ENCODE measurements around the gene MFSD1. TPM values are rescaled to one million over a fixed set of nuclear protein-coding genes. Genes with fewer than 3 reads are reported as not detected.

The MFSD1 gene
- total RNA-seq = 10 to 100 TPM; 24.6 to 66.0 (median 31.1) TPM
- polyA plus RNA-seq = 10 to 100 TPM; 52.9 to 54.6 TPM
- total RNA-seq = 21.0 reads per million, percentile 51 among the genes with 10 or more reads in this experiment

GRCh38 chr3:158801696-158802408 is at the start of gene MFSD1:
Gene MFSD1 (plus strand): TSS chr3:158802054. CDS start chr3:158802153, 99 bp downstream.
- Mint-ChIP-seq H3K4me1 (peaks cover 24 to 50% (median 43%) of the 10 kb centered on the region in 7 donors), H3K36me3 (peaks cover 0 to 16% (median 12%) of the 10 kb centered on the region in 5 donors), H3K27ac (peak within 1 kb of the TSS; percentile 58 to 98 (median 92)), H3K9me3 (no peaks in the 10 kb centered on the region), H3K4me3 (peak within 1 kb of the TSS; percentile 84 to 93 (median 90)), H3K27me3 (peaks cover 0 to 24% (median 0%) of the 10 kb centered on the region in 5 donors)
- ATAC-seq = peak; percentile 94
- Histone ChIP-seq H3K36me3 (ENCODE audit: control insufficient read depth in 2 of 3, insufficient read depth in 3 of 3, low read length in 3 of 3) (peaks cover 0 to 3% (median 0%) of the 10 kb centered on the region in 3 experiments), H3K4me1 (ENCODE audit: control insufficient read depth in 2 of 2, insufficient read depth in 2 of 2, low read length in 2 of 2) (peaks cover 9 to 11% of the 10 kb centered on the region in 2 donors), H3K4me3 (ENCODE audit: low read length) (peak within 1 kb of the TSS; percentile 88), H3K27ac (ENCODE audit: low read depth, low read length) (peak within 1 kb of the TSS; percentile 76), H3K9me3 (ENCODE audit: control insufficient read depth in 2 of 3, low read length in 3 of 3) (no peaks in the 10 kb centered on the region), H3K27me3 (ENCODE audit: control insufficient read depth in 2 of 2, insufficient read depth in 2 of 2, low read length in 2 of 2) (no peaks in the 10 kb centered on the region)
- peak; percentile 73 to 91 (median 83) for DNase-seq
- ChIA-PET POLR2A (interaction anchor here (0.5 to 1.8 kb wide), 7 partner anchors 9 to 1627 kb away, joined by 3 to 17 read pairs (median 4); partner anchors contain the start of gene GFM1), CTCF (interaction anchor here (0.8 to 2.3 kb wide), 6 partner anchors 10 to 158 kb away, joined by 3 to 19 read pairs (median 4); partner anchors contain the start of gene GFM1)
- intact Hi-C loops (cut with micrococcal nuclease) = loop anchor here (1.0 to 10.0 kb wide), 14 partner anchors 7 to 1953 kb away; partner anchors contain the start of genes IFT80 (in 2 of the 2), LXN (in 2 of the 2), SMC4 (in 2 of the 2) and CCNL1 (in 1 of the 2)

DNA sequence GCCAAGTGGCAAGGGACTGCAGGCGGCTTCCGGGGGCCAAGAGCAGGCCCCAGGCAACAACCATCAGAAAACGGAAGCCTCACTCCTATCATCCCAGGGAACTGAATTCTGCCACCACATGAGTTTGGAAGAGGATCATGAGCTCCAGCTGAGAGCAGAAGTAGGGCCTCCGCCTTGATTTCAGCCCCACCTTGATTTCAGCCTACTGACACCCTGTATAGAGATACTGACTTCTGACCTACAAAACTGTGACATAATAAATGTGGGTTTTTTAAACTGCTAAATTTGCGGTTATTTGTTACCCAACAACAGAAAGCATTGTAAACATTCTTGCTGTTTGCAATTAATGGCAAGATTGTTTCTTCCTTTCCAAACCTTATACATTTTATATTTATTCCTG is 48.0 kb upstream of the MFSD1 start:
- H3K27ac ChIP-seq (ENCODE audit: low read depth, low read length) = no peak overlapping the region
- H3K27me3 ChIP-seq (ENCODE audit: control insufficient read depth in 2 of 2, insufficient read depth in 2 of 2, low read length in 2 of 2) = no peaks in the 10 kb centered on the region
- H3K9me3 ChIP-seq (ENCODE audit: control insufficient read depth in 2 of 3, low read length in 3 of 3) = no peaks in the 10 kb centered on the region
- intact Hi-C loops (cut with micrococcal nuclease) = no loop called here
- CTCF ChIA-PET = no interaction called here
- ATAC-seq (no peak), DNase-seq (no peak)
- H3K4me1 ChIP-seq (ENCODE audit: control insufficient read depth in 2 of 2, insufficient read depth in 2 of 2, low read length in 2 of 2) = no peaks in the 10 kb centered on the region
- H3K4me1 Mint-ChIP-seq = peaks cover 0 to 2% (median 0%) of the 10 kb centered on the region in 7 donors
- no peak overlapping the region for H3K27ac Mint-ChIP-seq
- POLR2A ChIA-PET = no interaction called here
- H3K4me3 Mint-ChIP-seq = no peak overlapping the region
- no peaks in the 10 kb centered on the region for H3K9me3 Mint-ChIP-seq
- no peaks in the 10 kb centered on the region for H3K27me3 Mint-ChIP-seq
- no peak overlapping the region for H3K4me3 ChIP-seq (ENCODE audit: low read length)
- H3K36me3 Mint-ChIP-seq = peaks cover 0 to 9% (median 5%) of the 10 kb centered on the region in 5 donors
- H3K36me3 ChIP-seq (ENCODE audit: control insufficient read depth in 2 of 3, insufficient read depth in 3 of 3, low read length in 3 of 3) = no peaks in the 10 kb centered on the region

DNA sequence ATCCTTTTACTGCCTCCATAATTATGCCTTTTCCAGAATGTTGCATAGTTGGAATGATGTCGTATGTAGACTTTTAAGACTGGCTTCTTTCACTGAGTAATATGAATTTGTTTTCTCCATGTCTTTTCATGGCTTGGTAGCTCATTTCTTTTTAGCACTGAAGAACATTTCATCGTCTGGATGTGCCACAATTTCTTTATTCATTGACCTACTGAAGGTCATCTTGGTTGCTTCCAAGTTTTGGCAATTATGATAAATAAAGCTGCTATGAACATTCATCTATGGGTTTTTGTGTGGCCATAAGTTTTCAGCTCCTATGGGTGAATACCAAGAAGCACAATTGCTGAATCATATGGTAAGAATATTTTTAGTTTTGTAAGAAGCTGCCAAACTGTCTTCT is 46.4 kb upstream of the MFSD1 start:
- no peak overlapping the region for H3K27ac Mint-ChIP-seq
- POLR2A ChIA-PET = interaction anchor here (0.6 kb wide), 1 partner anchor 107 kb away, joined by 4 read pairs; no protein-coding TSS in a partner anchor

GRCh38 chr3:158761350-158761749 is 40.5 kb upstream of the MFSD1 start:
- H3K4me1 ChIP-seq (ENCODE audit: control insufficient read depth in 2 of 2, insufficient read depth in 2 of 2, low read length in 2 of 2) = no peaks in the 10 kb centered on the region
- H3K27me3 ChIP-seq (ENCODE audit: control insufficient read depth in 2 of 2, insufficient read depth in 2 of 2, low read length in 2 of 2) = no peaks in the 10 kb centered on the region
- DNase-seq (no peak), ATAC-seq (no peak)
- H3K27me3 Mint-ChIP-seq = no peaks in the 10 kb centered on the region
- H3K27ac Mint-ChIP-seq = no peak overlapping the region
- intact Hi-C loops (cut with micrococcal nuclease) = loop anchor here in 1 of 2 donors (5.0 kb wide), 1 partner anchor 854 kb away; no protein-coding TSS in a partner anchor
- ChIA-PET CTCF (no interaction called here), POLR2A (no interaction called here)
- no peaks in the 10 kb centered on the region for H3K36me3 ChIP-seq (ENCODE audit: control insufficient read depth in 2 of 3, insufficient read depth in 3 of 3, low read length in 3 of 3)
- no peaks in the 10 kb centered on the region for H3K9me3 ChIP-seq (ENCODE audit: control insufficient read depth in 2 of 3, low read length in 3 of 3)
- no peak overlapping the region for H3K4me3 Mint-ChIP-seq
- peaks cover 0 to 6% (median 1%) of the 10 kb centered on the region in 5 donors for H3K36me3 Mint-ChIP-seq
- H3K9me3 Mint-ChIP-seq = no peaks in the 10 kb centered on the region
- peaks cover 0 to 7% (median 0%) of the 10 kb centered on the region in 7 donors for H3K4me1 Mint-ChIP-seq
- no peak overlapping the region for H3K4me3 ChIP-seq (ENCODE audit: low read length)
- no peak overlapping the region for H3K27ac ChIP-seq (ENCODE audit: low read depth, low read length)

More for the DNA sequence above, 46.4 kb upstream of the MFSD1 start:
- H3K4me1 ChIP-seq (ENCODE audit: control insufficient read depth in 2 of 2, insufficient read depth in 2 of 2, low read length in 2 of 2) = no peaks in the 10 kb centered on the region
- no peaks in the 10 kb centered on the region for H3K9me3 ChIP-seq (ENCODE audit: control insufficient read depth in 2 of 3, low read length in 3 of 3)
- Mint-ChIP-seq H3K4me1 (no peaks in the 10 kb centered on the region), H3K4me3 (no peak overlapping the region), H3K27me3 (no peaks in the 10 kb centered on the region), H3K9me3 (no peaks in the 10 kb centered on the region), H3K36me3 (peaks cover 0 to 10% (median 4%) of the 10 kb centered on the region in 5 donors)
- H3K27ac ChIP-seq (ENCODE audit: low read depth, low read length) = no peak overlapping the region
- no peaks in the 10 kb centered on the region for H3K36me3 ChIP-seq (ENCODE audit: control insufficient read depth in 2 of 3, insufficient read depth in 3 of 3, low read length in 3 of 3)
- CTCF ChIA-PET = no interaction called here
- intact Hi-C loops (cut with micrococcal nuclease) = no loop called here
- DNase-seq (no peak), ATAC-seq (no peak)
- H3K4me3 ChIP-seq (ENCODE audit: low read length) = no peak overlapping the region
- H3K27me3 ChIP-seq (ENCODE audit: control insufficient read depth in 2 of 2, insufficient read depth in 2 of 2, low read length in 2 of 2) = no peaks in the 10 kb centered on the region

- ChIA-PET POLR2A (no interaction called here), CTCF (no interaction called here)
- Histone ChIP-seq H3K27ac (ENCODE audit: low read depth, low read length) (no peak overlapping the region), H3K4me3 (ENCODE audit: low read length) (no peak overlapping the region), H3K9me3 (ENCODE audit: control insufficient read depth in 2 of 3, low read length in 3 of 3) (no peaks in the 10 kb centered on the region), H3K4me1 (ENCODE audit: control insufficient read depth in 2 of 2, insufficient read depth in 2 of 2, low read length in 2 of 2) (no peaks in the 10 kb centered on the region), H3K27me3 (ENCODE audit: control insufficient read depth in 2 of 2, insufficient read depth in 2 of 2, low read length in 2 of 2) (no peaks in the 10 kb centered on the region), H3K36me3 (ENCODE audit: control insufficient read depth in 2 of 3, insufficient read depth in 3 of 3, low read length in 3 of 3) (no peaks in the 10 kb centered on the region)
- H3K4me3 Mint-ChIP-seq = no peak overlapping the region
- peaks cover 0 to 12% (median 0%) of the 10 kb centered on the region in 7 donors for H3K4me1 Mint-ChIP-seq
- no peaks in the 10 kb centered on the region for H3K27me3 Mint-ChIP-seq
- H3K9me3 Mint-ChIP-seq = no peaks in the 10 kb centered on the region
- no peak overlapping the region for H3K27ac Mint-ChIP-seq
- DNase-seq (no peak), ATAC-seq (no peak)
- H3K36me3 Mint-ChIP-seq = peaks cover 0 to 12% (median 8%) of the 10 kb centered on the region in 5 donors
- intact Hi-C loops (cut with micrococcal nuclease) = loop anchor here in 1 of 2 donors (5.0 kb wide), 1 partner anchor 855 kb away; no protein-coding TSS in a partner anchor
Observed at GRCh38 chr3:158762701-158763100, 39.2 kb upstream of the MFSD1 start.

- Histone ChIP-seq H3K27me3 (ENCODE audit: control insufficient read depth in 2 of 2, insufficient read depth in 2 of 2, low read length in 2 of 2) (no peaks in the 10 kb centered on the region), H3K4me1 (ENCODE audit: control insufficient read depth in 2 of 2, insufficient read depth in 2 of 2, low read length in 2 of 2) (no peaks in the 10 kb centered on the region), H3K36me3 (ENCODE audit: control insufficient read depth in 2 of 3, insufficient read depth in 3 of 3, low read length in 3 of 3) (no peaks in the 10 kb centered on the region), H3K27ac (ENCODE audit: low read depth, low read length) (no peak overlapping the region), H3K4me3 (ENCODE audit: low read length) (no peak overlapping the region), H3K9me3 (ENCODE audit: control insufficient read depth in 2 of 3, low read length in 3 of 3) (no peaks in the 10 kb centered on the region)
- ATAC-seq = no peak
- Mint-ChIP-seq H3K4me1 (peaks cover 0 to 12% (median 0%) of the 10 kb centered on the region in 7 donors), H3K36me3 (peaks cover 0 to 12% (median 8%) of the 10 kb centered on the region in 5 donors), H3K27ac (no peak overlapping the region), H3K4me3 (no peak overlapping the region), H3K9me3 (no peaks in the 10 kb centered on the region), H3K27me3 (no peaks in the 10 kb centered on the region)
- no peak for DNase-seq
- intact Hi-C loops (cut with micrococcal nuclease) = loop anchor here in 1 of 2 donors (5.0 kb wide), 1 partner anchor 856 kb away; no protein-coding TSS in a partner anchor
- ChIA-PET CTCF (no interaction called here), POLR2A (no interaction called here)
Observed at GRCh38 chr3:158763421-158763820, 38.4 kb upstream of the MFSD1 start.
